Activated CD8-positive, alpha-beta T cell treated with anti-CD3 and anti-CD28 coated beads for 36 hours (primary cell): ENCODE measurements around the gene SYMPK. TPM values are rescaled to one million over a fixed set of nuclear protein-coding genes. Genes with fewer than 3 reads are reported as not detected.
A peak's percentile ranks its signal among the peaks of the same experiment; 100 is the strongest.

Source experiments
- ATAC-seq: fragments of 200-7000 bp; cut with Tn5 transposase; one replicate; pipeline ENCODE4 v1.10.0; 2021; ENCODE audit warnings: mild to moderate bottlenecking, moderate library complexity
- CTCF ChIA-PET: fragments of 350-600 bp; sonication (Branson Sonifier 250); formaldehyde crosslinking; loops from one replicate; lab custom pipeline; 2021; ENCODE audit warnings: antibody characterized with exemption; lab: Charles Lee
- POLR2A ChIA-PET: fragments of 350-600 bp; sonication (Branson Sonifier 250); formaldehyde crosslinking; loops from one replicate; lab custom pipeline; 2021; ENCODE audit warnings: antibody characterized with exemption; lab: Charles Lee
- DNase-seq: peaks from one replicate; pipeline ENCODE4 v3.0.0-alpha.2; 2020
- H3K27ac Mint-ChIP-seq: one replicate; pipeline ENCODE4 v1.8.0; 2021; ENCODE audit warnings: mild to moderate bottlenecking, mixed read lengths
- H3K27me3 Mint-ChIP-seq: one replicate; pipeline ENCODE4 v1.8.0; 2021; ENCODE audit warnings: mixed read lengths
- H3K36me3 Mint-ChIP-seq: one replicate; pipeline ENCODE4 v1.8.0; 2021; ENCODE audit warnings: low read depth, mixed read lengths
- H3K4me1 Mint-ChIP-seq: one replicate; pipeline ENCODE4 v1.8.0; 2021; ENCODE audit warnings: low read depth, mixed read lengths
- H3K4me3 Mint-ChIP-seq: one replicate; pipeline ENCODE4 v1.8.0; 2021; ENCODE audit warnings: mild to moderate bottlenecking, moderate library complexity, mixed read lengths
- H3K9me3 Mint-ChIP-seq: one replicate; pipeline ENCODE4 v1.8.0; 2021; ENCODE audit warnings: mixed read lengths
- intact Hi-C: fragments of 100-400 bp; cut with micrococcal nuclease; formaldehyde crosslinking; loops from one replicate; pipeline ENCODE4 v1.10.0; 2022
- total RNA-seq, 2 experiments: library from RNA; stranded (reverse); gene quantifications; one replicate each; pipeline ENCODE4 v1.2.3, GENCODE V29; 2021
- TF ChIP-seq, protein P1 (sequence below): fragments of 200-600 bp; IDR thresholded peaks from one replicate; pipeline ENCODE4 v1.8.0; 2022; ENCODE audit warnings: antibody characterized with exemption, mild to moderate bottlenecking

SYMPK gene
- total RNA-seq, 2 experiments from 2014 or later = 96.8 to 114 TPM

DNA sequence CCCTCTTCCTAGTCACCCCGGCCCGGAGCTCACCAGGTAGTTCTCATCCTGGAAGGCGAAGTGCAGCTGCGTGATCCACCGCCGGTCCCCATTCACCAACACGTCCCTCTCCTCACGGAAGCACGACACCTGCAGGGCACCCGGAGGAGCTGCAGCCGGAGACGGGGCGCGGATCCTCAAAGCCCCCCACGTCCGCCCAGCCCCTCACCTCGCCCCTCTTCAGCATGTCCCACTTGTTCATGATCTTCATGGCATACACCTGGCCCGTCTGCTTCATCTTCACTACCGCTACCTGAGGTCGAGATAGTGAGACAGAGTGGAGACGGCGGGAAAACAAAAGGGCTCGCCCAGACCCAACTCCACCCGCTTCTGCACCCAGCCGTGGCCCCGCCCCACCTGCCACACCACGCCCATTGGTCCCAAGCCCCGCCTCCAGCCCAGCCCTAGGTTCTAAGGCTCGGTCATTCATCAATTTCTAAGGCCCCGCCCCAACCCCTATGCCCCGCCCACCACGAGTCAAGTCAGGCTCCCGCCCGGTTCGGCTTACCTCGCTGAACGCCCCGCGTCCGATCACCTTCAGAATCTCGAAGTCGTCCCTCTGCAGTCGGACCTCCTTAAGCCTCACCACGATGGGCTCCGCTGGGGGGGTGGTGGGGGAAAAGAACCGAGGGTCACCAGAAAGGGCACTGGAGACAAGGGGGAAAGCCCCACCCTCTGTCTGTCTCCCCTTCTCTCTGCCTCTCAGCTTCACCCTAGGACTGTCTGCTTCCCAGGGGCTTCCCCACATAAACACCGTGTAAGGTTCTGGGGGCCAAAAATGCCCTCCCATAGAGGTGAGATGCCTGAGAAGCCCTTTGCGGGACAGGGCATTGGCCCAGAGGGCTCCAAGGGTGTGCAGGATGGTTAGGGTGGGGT is 83.5 kb downstream of the SYMPK start:
- ATAC-seq (peak; percentile 98), DNase-seq (peak; percentile 96)
- intact Hi-C loops = no loop called here
- POLR2A ChIA-PET = interaction anchor here (0.7 to 2.8 kb wide), 6 partner anchors 9 to 19 kb away, joined by 3 to 10 read pairs (median 3); partner anchors contain the start of genes DMWD and SIX5
- Mint-ChIP-seq H3K27ac (no peak overlapping the region), H3K27me3 (peaks cover 29% of the 10 kb centered on the region), H3K4me1 (peaks cover 17% of the 10 kb centered on the region), H3K36me3 (peaks cover 11% of the 10 kb centered on the region), H3K4me3 (peak overlapping the region; percentile 63), H3K9me3 (no peaks in the 10 kb centered on the region)
- CTCF ChIA-PET = interaction anchor here (0.7 to 1.2 kb wide), 9 partner anchors 8 to 103 kb away, joined by 3 to 29 read pairs (median 4); partner anchors contain the start of gene SIX5
- TF ChIP-seq, protein P1, sequence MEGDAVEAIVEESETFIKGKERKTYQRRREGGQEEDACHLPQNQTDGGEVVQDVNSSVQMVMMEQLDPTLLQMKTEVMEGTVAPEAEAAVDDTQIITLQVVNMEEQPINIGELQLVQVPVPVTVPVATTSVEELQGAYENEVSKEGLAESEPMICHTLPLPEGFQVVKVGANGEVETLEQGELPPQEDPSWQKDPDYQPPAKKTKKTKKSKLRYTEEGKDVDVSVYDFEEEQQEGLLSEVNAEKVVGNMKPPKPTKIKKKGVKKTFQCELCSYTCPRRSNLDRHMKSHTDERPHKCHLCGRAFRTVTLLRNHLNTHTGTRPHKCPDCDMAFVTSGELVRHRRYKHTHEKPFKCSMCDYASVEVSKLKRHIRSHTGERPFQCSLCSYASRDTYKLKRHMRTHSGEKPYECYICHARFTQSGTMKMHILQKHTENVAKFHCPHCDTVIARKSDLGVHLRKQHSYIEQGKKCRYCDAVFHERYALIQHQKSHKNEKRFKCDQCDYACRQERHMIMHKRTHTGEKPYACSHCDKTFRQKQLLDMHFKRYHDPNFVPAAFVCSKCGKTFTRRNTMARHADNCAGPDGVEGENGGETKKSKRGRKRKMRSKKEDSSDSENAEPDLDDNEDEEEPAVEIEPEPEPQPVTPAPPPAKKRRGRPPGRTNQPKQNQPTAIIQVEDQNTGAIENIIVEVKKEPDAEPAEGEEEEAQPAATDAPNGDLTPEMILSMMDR = peak; percentile 81

DNA sequence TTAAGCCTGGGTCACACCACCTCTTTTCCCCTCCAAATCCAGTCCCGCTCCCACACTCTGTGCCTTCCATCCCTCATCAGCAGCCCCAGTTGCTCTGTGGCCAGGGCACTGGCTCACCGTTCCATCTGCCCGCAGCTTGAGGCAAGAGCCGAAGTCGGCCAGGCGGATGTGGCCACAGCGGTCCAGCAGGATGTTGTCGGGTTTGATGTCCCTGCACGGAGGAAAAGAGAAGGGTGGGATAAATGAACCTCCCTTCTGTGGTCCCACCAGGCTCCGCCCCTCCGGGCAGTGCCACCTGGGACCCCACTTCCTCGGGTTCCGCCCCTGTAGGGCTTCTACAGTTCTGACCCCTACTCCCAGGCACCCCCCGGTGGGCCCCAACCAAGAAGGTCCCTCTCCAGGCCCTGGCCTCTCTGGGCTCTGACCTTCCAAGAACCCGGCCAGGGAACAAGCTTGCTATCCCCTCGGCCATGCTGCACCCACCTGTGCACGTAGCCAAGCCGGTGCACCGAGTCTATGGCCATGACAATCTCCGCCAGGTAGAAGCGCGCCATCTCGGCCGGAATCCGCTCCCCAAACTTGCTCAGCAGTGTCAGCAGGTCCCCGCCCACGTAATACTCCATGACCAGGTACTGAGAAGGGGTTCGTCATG is 84.8 kb downstream of the SYMPK start:
- no peak for ATAC-seq
- ChIA-PET POLR2A (interaction anchor here (2.5 to 2.8 kb wide), 2 partner anchors 9 to 13 kb away, joined by 9 to 10 read pairs; partner anchors contain the start of gene SIX5), CTCF (interaction anchor here (1.0 kb wide), 1 partner anchor 9 kb away, joined by 5 read pairs; the partner anchor contains the start of gene SIX5)
- Mint-ChIP-seq H3K27ac (no peak overlapping the region), H3K36me3 (peaks cover 11% of the 10 kb centered on the region), H3K27me3 (peaks cover 25% of the 10 kb centered on the region), H3K9me3 (no peaks in the 10 kb centered on the region), H3K4me3 (no peak overlapping the region), H3K4me1 (peaks cover 17% of the 10 kb centered on the region)
- DNase-seq = no peak
- TF ChIP-seq, protein P1 = no peak
- intact Hi-C loops = no loop called here

- Mint-ChIP-seq H3K4me3 (no peak overlapping the region), H3K27me3 (peaks cover 25% of the 10 kb centered on the region), H3K4me1 (peaks cover 17% of the 10 kb centered on the region), H3K36me3 (peaks cover 11% of the 10 kb centered on the region), H3K27ac (no peak overlapping the region), H3K9me3 (no peaks in the 10 kb centered on the region)
- no peak for ATAC-seq
- POLR2A ChIA-PET = interaction anchor here (2.8 kb wide), 1 partner anchor 14 kb away, joined by 10 read pairs; no protein-coding TSS in a partner anchor
- TF ChIP-seq, protein P1 = no peak
- intact Hi-C loops = no loop called here
- DNase-seq = no peak
- CTCF ChIA-PET = interaction anchor here (1.0 to 9.3 kb wide), 3 partner anchors 8 to 39 kb away, joined by 3 to 124 read pairs (median 5); partner anchors contain the start of gene SIX5
Observed at GRCh38 chr19:45777395-45777961, 85.5 kb downstream of the SYMPK start.

DNA sequence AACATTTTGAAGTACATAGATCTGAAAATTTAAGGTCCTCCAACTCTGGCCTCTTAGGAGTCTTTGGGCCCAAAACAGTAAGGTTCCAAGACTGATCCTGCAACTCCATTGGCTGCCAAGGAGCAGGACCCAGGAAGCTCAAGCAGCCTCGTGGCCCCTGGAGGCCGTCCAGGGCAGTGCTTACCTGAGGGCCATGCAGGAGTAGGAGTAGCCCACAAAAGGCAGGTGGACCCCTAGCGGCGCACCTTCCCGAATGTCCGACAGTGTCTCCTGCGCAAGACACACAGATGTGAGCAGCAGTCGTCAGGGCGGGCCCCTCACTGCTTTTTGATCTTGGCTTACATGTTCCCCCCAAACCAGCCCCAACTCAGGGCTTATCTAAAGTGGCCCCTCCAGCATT is 88.2 kb downstream of the SYMPK start:
- ChIA-PET CTCF (interaction anchor here (3.2 to 9.3 kb wide), 2 partner anchors 25 to 42 kb away, joined by 14 to 124 read pairs; no protein-coding TSS in a partner anchor), POLR2A (no interaction called here)
- peaks cover 26% of the 10 kb centered on the region for H3K27me3 Mint-ChIP-seq
- H3K9me3 Mint-ChIP-seq = no peaks in the 10 kb centered on the region
- peaks cover 11% of the 10 kb centered on the region for H3K36me3 Mint-ChIP-seq
- H3K4me3 Mint-ChIP-seq = no peak overlapping the region
- no peak overlapping the region for H3K27ac Mint-ChIP-seq
- H3K4me1 Mint-ChIP-seq = peaks cover 20% of the 10 kb centered on the region
- TF ChIP-seq, protein P1 = no peak
- ATAC-seq (no peak), DNase-seq (no peak)
- intact Hi-C loops = no loop called here
